ENCODE data around the gene SHOX.
"Not testable (repeated sequence)": the region's sequence is repeated elsewhere in the genome, so short reads cannot be mapped to it uniquely, and the experiment has no call there.

The SHOX gene

GRCh38 chrX:622802-623201 is 7.8 kb upstream of the SHOX start:
- DNase-seq, result not testable (repeated sequence)

GRCh38 chrX:623268-623598 is 7.4 kb upstream of the SHOX start:
- no peak for DNase-seq

GRCh38 chrX:623599-624315 is 6.8 kb upstream of the SHOX start:
- DNase-seq, result no peak

- no peak for DNase-seq
These were observed 5.4 kb upstream of the SHOX start for GRCh38 chrX:625137-625691.

- DNase-seq, result not testable (repeated sequence)
These were observed 4.5 kb upstream of the SHOX start for GRCh38 chrX:626047-626446.

GRCh38 chrX:626745-627509 is 3.7 kb upstream of the SHOX start:
- no peak for DNase-seq

- no peak for DNase-seq
These were observed 3.0 kb upstream of the SHOX start for GRCh38 chrX:627510-627981.

GRCh38 chrX:627995-628394 is 2.6 kb upstream of the SHOX start:
- no peak for DNase-seq

- no peak for DNase-seq
These were observed 1.2 kb upstream of the SHOX start for GRCh38 chrX:629230-630006.

- no peak for DNase-seq
These were observed 482 bp upstream of the SHOX start for GRCh38 chrX:630007-630611.

- DNase-seq, result no peak
These were observed 1.3 kb downstream of the SHOX start for GRCh38 chrX:631802-632365.

- no peak for DNase-seq
These were observed 1.9 kb downstream of the SHOX start for GRCh38 chrX:632366-633042.

GRCh38 chrX:633043-633984 is 2.7 kb downstream of the SHOX start:
- no peak for DNase-seq

- no peak for DNase-seq
These were observed 3.7 kb downstream of the SHOX start for GRCh38 chrX:633985-634958.

- DNase-seq, result no peak
These were observed 5.0 kb downstream of the SHOX start for GRCh38 chrX:635428-636090.

- DNase-seq, result no peak
These were observed 6.5 kb downstream of the SHOX start for GRCh38 chrX:636981-637659.

GRCh38 chrX:637660-638481 is 7.3 kb downstream of the SHOX start:
- no peak for DNase-seq
